Measurements from ENCODE around the gene HILPDA.
A peak's percentile ranks its signal among the peaks of the same experiment; 100 is the strongest.

Gene HILPDA

GRCh38 chr7:128407751-128408708 is 47.6 kb upstream of the HILPDA start:
- H2BK120ac ChIP-seq (ENCODE audit: insufficient read depth, low read length, poor library complexity): no peak overlapping the region
- H3K27ac ChIP-seq (ENCODE audit: low read depth, low read length): no peak overlapping the region
- H3K36me3 ChIP-seq (ENCODE audit: control insufficient read depth in 1 of 2, insufficient read depth in 2 of 2, low read length in 2 of 2): no peaks in the 10 kb centered on the region
- no peak overlapping the region for H3K4me2 ChIP-seq (ENCODE audit: low read length)
- H3K18ac ChIP-seq (ENCODE audit: low read length): no peak overlapping the region
- H3K14ac ChIP-seq (ENCODE audit: low read length): no peak overlapping the region
- no peak overlapping the region for H4K12ac ChIP-seq (ENCODE audit: low read depth, low read length)
- peaks cover 4% of the 10 kb centered on the region for H3K79me2 ChIP-seq (ENCODE audit: control insufficient read depth, insufficient read depth, low read length, poor library complexity)
- H3K4me1 ChIP-seq (ENCODE audit: control insufficient read depth in 1 of 2, insufficient read depth in 2 of 2, low read length in 2 of 2): peaks cover 5 to 13% of the 10 kb centered on the region in 2 experiments
- H4K91ac ChIP-seq (ENCODE audit: low read depth, low read length): no peak overlapping the region
- H3K4ac ChIP-seq (ENCODE audit: low read depth, low read length): no peak overlapping the region
- no peak overlapping the region for H3K9ac ChIP-seq (ENCODE audit: low read length)
- no peak overlapping the region for H2BK5ac ChIP-seq (ENCODE audit: low read depth, low read length, poor library complexity)
- no peaks in the 10 kb centered on the region for H3K9me3 ChIP-seq (ENCODE audit: insufficient read depth, low read depth, low read length)
- H2AK5ac ChIP-seq (ENCODE audit: low read length): no peak overlapping the region
- no peak overlapping the region for H2BK12ac ChIP-seq (ENCODE audit: low read length)
- peaks cover 12% of the 10 kb centered on the region for H3K79me1 ChIP-seq (ENCODE audit: low read length)
- no peak overlapping the region for H2AFZ ChIP-seq (ENCODE audit: insufficient read depth, low read length, poor library complexity)
- H3K4me3 ChIP-seq (ENCODE audit: low read depth, low read length): no peak overlapping the region
- no peak overlapping the region for H3K23ac ChIP-seq (ENCODE audit: low read length)
- no peak for DNase-seq
- WGBS (ENCODE audit: extremely low coverage, insufficient coverage, insufficient read length): no CpG with 5 or more reads among the region's 11 CpGs
- peaks cover 25% of the 10 kb centered on the region for H3K27me3 ChIP-seq (ENCODE audit: insufficient read depth, low read length)
- H4K8ac ChIP-seq (ENCODE audit: low read depth, low read length): no peak overlapping the region

DNA sequence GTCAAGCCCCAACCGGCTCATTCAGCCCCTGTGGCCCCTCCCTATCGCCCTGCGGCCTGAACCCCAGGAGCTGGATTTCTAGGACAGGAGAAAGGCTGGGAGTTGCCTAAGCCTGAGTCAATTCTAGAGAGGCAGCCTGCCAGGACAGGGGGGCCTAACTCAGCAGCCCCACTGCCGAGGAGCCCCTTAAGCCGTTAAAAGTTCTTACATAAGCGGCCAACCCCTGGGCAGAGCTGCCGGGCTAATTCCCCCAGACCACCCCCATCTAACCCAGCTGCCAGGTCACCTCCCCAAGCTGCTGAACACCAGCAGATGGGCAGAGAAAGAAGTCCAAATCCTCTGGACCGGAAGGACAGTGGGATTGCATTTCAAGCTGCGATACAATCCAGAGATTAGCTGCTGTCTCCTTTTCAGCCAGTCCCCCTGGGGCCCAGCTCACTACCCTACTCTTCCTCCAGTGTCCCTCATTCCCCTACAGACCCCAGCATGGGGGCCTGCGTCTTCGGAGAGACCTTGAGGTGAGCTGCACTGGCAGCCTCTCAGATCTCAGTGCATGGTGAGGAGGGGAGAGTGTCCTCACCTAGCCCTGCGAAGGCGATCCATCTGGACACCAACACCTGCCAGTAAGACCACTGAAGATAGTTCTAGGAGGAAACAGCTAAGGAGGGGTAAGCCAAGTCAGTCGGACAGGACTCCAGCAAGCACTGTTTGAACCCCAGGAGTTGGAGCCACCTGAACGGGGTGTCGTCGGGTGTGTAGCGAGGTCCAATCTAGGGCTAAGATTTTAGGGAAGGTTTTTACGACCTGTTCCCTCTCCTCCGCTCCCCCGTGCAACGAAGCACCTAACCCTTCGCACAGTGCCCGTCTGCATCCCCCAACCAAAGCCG is 46.7 kb upstream of the HILPDA start:
- no peak overlapping the region for H3K23ac ChIP-seq (ENCODE audit: low read length)
- peak overlapping the region; percentile 78 for H3K4me2 ChIP-seq (ENCODE audit: low read length)
- no CpG with 5 or more reads among the region's 25 CpGs for WGBS (ENCODE audit: extremely low coverage, insufficient coverage, insufficient read length)
- H3K79me2 ChIP-seq (ENCODE audit: control insufficient read depth, insufficient read depth, low read length, poor library complexity): peaks cover 4% of the 10 kb centered on the region
- H3K4me1 ChIP-seq (ENCODE audit: control insufficient read depth in 1 of 2, insufficient read depth in 2 of 2, low read length in 2 of 2): peaks cover 5 to 13% of the 10 kb centered on the region in 2 experiments
- no peak overlapping the region for H2AFZ ChIP-seq (ENCODE audit: insufficient read depth, low read length, poor library complexity)
- H3K9me3 ChIP-seq (ENCODE audit: insufficient read depth, low read depth, low read length): no peaks in the 10 kb centered on the region
- no peak overlapping the region for H3K18ac ChIP-seq (ENCODE audit: low read length)
- no peak overlapping the region for H2BK5ac ChIP-seq (ENCODE audit: low read depth, low read length, poor library complexity)
- no peak for DNase-seq
- no peak overlapping the region for H4K12ac ChIP-seq (ENCODE audit: low read depth, low read length)
- no peak overlapping the region for H4K8ac ChIP-seq (ENCODE audit: low read depth, low read length)
- peaks cover 12% of the 10 kb centered on the region for H3K79me1 ChIP-seq (ENCODE audit: low read length)
- H4K91ac ChIP-seq (ENCODE audit: low read depth, low read length): no peak overlapping the region
- H3K14ac ChIP-seq (ENCODE audit: low read length): no peak overlapping the region
- no peak overlapping the region for H2BK120ac ChIP-seq (ENCODE audit: insufficient read depth, low read length, poor library complexity)
- no peak overlapping the region for H2BK12ac ChIP-seq (ENCODE audit: low read length)
- no peak overlapping the region for H3K4ac ChIP-seq (ENCODE audit: low read depth, low read length)
- H3K36me3 ChIP-seq (ENCODE audit: control insufficient read depth in 1 of 2, insufficient read depth in 2 of 2, low read length in 2 of 2): no peaks in the 10 kb centered on the region
- peaks cover 25% of the 10 kb centered on the region for H3K27me3 ChIP-seq (ENCODE audit: insufficient read depth, low read length)
- no peak overlapping the region for H3K9ac ChIP-seq (ENCODE audit: low read length)
- peak overlapping the region; percentile 72 for H3K4me3 ChIP-seq (ENCODE audit: low read depth, low read length)
- H2AK5ac ChIP-seq (ENCODE audit: low read length): peak overlapping the region; percentile 38
- H3K27ac ChIP-seq (ENCODE audit: low read depth, low read length): no peak overlapping the region

- H3K4me2 ChIP-seq (ENCODE audit: low read length): peak within 1 kb of the TSS; percentile 78
- peak within 1 kb of the TSS; percentile 58 for H3K14ac ChIP-seq (ENCODE audit: low read length)
- H2BK5ac ChIP-seq (ENCODE audit: low read depth, low read length, poor library complexity): no peak within 1 kb of the TSS
- no peak within 1 kb of the TSS for H3K23ac ChIP-seq (ENCODE audit: low read length)
- WGBS (ENCODE audit: extremely low coverage, insufficient coverage, insufficient read length): no CpG with 5 or more reads among the region's 87 CpGs
- H3K4me1 ChIP-seq (ENCODE audit: control insufficient read depth in 1 of 2, insufficient read depth in 2 of 2, low read length in 2 of 2): peaks cover 5 to 13% of the 10 kb centered on the region in 2 experiments
- peak within 1 kb of the TSS; percentile 47 for H2BK12ac ChIP-seq (ENCODE audit: low read length)
- H4K12ac ChIP-seq (ENCODE audit: low read depth, low read length): no peak within 1 kb of the TSS
- H2AK5ac ChIP-seq (ENCODE audit: low read length): peak within 1 kb of the TSS; percentile 38
- H3K4me3 ChIP-seq (ENCODE audit: low read depth, low read length): peak within 1 kb of the TSS; percentile 72
- peaks cover 12% of the 10 kb centered on the region for H3K79me1 ChIP-seq (ENCODE audit: low read length)
- H3K18ac ChIP-seq (ENCODE audit: low read length): peak within 1 kb of the TSS; percentile 4
- no peak within 1 kb of the TSS for H3K27ac ChIP-seq (ENCODE audit: low read depth, low read length)
- peak within 1 kb of the TSS; percentile 27 for H2BK120ac ChIP-seq (ENCODE audit: insufficient read depth, low read length, poor library complexity)
- peak within 1 kb of the TSS; percentile 29 for H4K91ac ChIP-seq (ENCODE audit: low read depth, low read length)
- no peak within 1 kb of the TSS for H3K4ac ChIP-seq (ENCODE audit: low read depth, low read length)
- DNase-seq: peak; percentile 48 to 71
- peak within 1 kb of the TSS; percentile 24 for H3K9ac ChIP-seq (ENCODE audit: low read length)
- no peaks in the 10 kb centered on the region for H3K36me3 ChIP-seq (ENCODE audit: control insufficient read depth in 1 of 2, insufficient read depth in 2 of 2, low read length in 2 of 2)
- peak within 1 kb of the TSS; percentile 71 for H2AFZ ChIP-seq (ENCODE audit: insufficient read depth, low read length, poor library complexity)
- peaks cover 24% of the 10 kb centered on the region for H3K27me3 ChIP-seq (ENCODE audit: insufficient read depth, low read length)
- peak within 1 kb of the TSS; percentile 62 for H4K8ac ChIP-seq (ENCODE audit: low read depth, low read length)
- H3K9me3 ChIP-seq (ENCODE audit: insufficient read depth, low read depth, low read length): no peaks in the 10 kb centered on the region
- H3K79me2 ChIP-seq (ENCODE audit: control insufficient read depth, insufficient read depth, low read length, poor library complexity): peaks cover 4% of the 10 kb centered on the region
Observed at GRCh38 chr7:128409596-128410450, 45.9 kb upstream of the HILPDA start, which contains the start of gene IMPDH1. Gene IMPDH1 (minus strand): TSS chr7:128409982. CDS start chr7:128409901, 81 bp downstream.

DNA sequence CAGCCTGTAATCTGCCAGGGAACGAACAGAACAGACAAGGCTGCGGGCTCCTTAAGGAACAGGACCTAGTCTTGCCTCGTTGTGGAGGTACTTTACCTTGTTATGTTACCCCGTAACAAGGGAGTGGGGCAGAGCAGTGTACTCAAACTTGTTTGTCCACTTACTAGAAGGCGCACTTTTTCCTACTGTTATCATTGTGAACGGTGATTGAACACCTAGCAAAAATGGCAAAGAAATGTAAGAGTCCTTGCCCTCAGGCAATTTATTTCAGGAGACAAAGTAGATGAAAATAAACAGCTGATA is 45.3 kb upstream of the HILPDA start:
- no peak overlapping the region for H4K8ac ChIP-seq (ENCODE audit: low read depth, low read length)
- H3K9ac ChIP-seq (ENCODE audit: low read length): no peak overlapping the region
- no peak overlapping the region for H4K91ac ChIP-seq (ENCODE audit: low read depth, low read length)
- peaks cover 18% of the 10 kb centered on the region for H3K27me3 ChIP-seq (ENCODE audit: insufficient read depth, low read length)
- no peak overlapping the region for H2BK5ac ChIP-seq (ENCODE audit: low read depth, low read length, poor library complexity)
- H3K4me2 ChIP-seq (ENCODE audit: low read length): peak overlapping the region; percentile 66
- H3K14ac ChIP-seq (ENCODE audit: low read length): no peak overlapping the region
- H2AFZ ChIP-seq (ENCODE audit: insufficient read depth, low read length, poor library complexity): peak overlapping the region; percentile 65
- H3K79me1 ChIP-seq (ENCODE audit: low read length): peaks cover 10% of the 10 kb centered on the region
- H2BK12ac ChIP-seq (ENCODE audit: low read length): no peak overlapping the region
- no peaks in the 10 kb centered on the region for H3K9me3 ChIP-seq (ENCODE audit: insufficient read depth, low read depth, low read length)
- no peak overlapping the region for H2AK5ac ChIP-seq (ENCODE audit: low read length)
- no peak overlapping the region for H3K4ac ChIP-seq (ENCODE audit: low read depth, low read length)
- no peak overlapping the region for H3K23ac ChIP-seq (ENCODE audit: low read length)
- no peak overlapping the region for H3K27ac ChIP-seq (ENCODE audit: low read depth, low read length)
- H3K4me3 ChIP-seq (ENCODE audit: low read depth, low read length): peak overlapping the region; percentile 64
- no peak overlapping the region for H4K12ac ChIP-seq (ENCODE audit: low read depth, low read length)
- no peaks in the 10 kb centered on the region for H3K36me3 ChIP-seq (ENCODE audit: control insufficient read depth in 1 of 2, insufficient read depth in 2 of 2, low read length in 2 of 2)
- peaks cover 2 to 9% of the 10 kb centered on the region in 2 experiments for H3K4me1 ChIP-seq (ENCODE audit: control insufficient read depth in 1 of 2, insufficient read depth in 2 of 2, low read length in 2 of 2)
- WGBS (ENCODE audit: extremely low coverage, insufficient coverage, insufficient read length): no CpG with 5 or more reads among the region's 6 CpGs
- H3K79me2 ChIP-seq (ENCODE audit: control insufficient read depth, insufficient read depth, low read length, poor library complexity): peaks cover 3% of the 10 kb centered on the region
- peak; percentile 83 to 93 for DNase-seq
- H3K18ac ChIP-seq (ENCODE audit: low read length): no peak overlapping the region
- no peak overlapping the region for H2BK120ac ChIP-seq (ENCODE audit: insufficient read depth, low read length, poor library complexity)

All from trophoblast cell (in vitro differentiated cells and primary cell).